Activated T-helper 1 cell treated with anti-CD3 and anti-CD28 coated beads, Interleukin-2, amount 50 U/mL, for 16 hours (primary cell): ENCODE data around the gene CALN1.

Experiments
- DNase-seq, 2 donors: peaks; one replicate each; pipeline ENCODE4 v3.0.0-alpha.2; 2020; ENCODE audit warnings: low read depth in 1 of 2, low spot score in 1 of 2

CALN1 gene

DNA sequence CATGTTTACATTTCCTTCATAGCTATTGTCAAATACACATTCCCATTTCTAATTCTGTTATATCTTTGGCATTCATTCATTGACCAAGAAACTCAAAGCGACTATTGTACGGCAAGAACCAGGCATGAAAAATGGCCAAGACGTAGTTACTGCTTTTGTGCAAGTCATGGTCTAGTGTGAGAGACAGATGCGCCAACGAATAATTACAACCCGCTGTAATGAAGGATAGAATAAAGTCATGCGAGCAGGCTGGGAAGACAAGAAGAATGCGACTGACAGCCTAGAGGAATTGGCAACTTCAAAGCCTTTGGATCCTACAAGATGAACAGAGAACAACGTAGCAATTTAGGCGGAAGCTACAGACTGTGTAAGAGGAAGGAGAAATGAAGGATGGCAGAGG is 221.2 kb downstream of the CALN1 start:
- no peak for DNase-seq

GRCh38 chr7:72190146-72190545 is 222.0 kb downstream of the CALN1 start:
- DNase-seq: no peak

DNA sequence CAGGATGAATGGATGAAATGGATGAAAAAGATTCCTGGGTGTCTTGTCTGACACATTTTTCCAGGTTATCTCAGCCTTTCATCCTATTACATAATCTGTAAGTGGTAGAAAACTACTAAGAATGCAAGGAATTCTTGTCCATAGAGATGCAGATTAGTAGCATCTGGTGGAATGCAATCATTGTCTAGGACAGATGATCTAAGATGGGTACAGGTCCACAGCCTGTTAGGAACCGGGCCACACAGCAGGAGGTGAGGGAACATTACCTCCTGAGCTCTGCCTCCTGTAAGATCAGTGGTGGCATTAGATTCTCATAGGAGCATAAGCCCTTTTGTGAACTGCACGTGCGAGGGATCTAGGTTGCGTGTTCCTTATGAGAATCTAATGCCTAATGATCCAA is 225.0 kb downstream of the CALN1 start:
- no peak for DNase-seq

GRCh38 chr7:72183835-72184234 is 228.3 kb downstream of the CALN1 start:
- no peak for DNase-seq

DNA sequence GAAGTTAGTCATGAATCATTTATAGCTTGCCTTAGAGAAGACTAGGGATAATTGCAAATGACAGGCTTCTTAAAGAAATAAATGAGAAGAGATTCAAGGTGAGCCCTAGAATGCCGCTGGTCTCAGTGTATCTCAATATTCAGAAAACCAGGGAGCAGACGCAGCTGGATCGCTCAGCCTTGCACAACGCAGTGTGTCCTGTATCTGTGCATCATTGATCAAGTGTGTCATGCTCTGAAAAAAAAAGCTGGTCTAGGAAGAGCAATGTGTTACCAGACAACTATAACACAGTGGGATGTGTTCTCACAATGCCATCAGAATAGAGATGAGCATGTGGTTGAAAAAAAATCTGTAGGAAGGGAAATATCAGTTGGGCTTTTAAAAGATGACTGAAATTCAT is 230.1 kb downstream of the CALN1 start:
- DNase-seq: no peak

DNA sequence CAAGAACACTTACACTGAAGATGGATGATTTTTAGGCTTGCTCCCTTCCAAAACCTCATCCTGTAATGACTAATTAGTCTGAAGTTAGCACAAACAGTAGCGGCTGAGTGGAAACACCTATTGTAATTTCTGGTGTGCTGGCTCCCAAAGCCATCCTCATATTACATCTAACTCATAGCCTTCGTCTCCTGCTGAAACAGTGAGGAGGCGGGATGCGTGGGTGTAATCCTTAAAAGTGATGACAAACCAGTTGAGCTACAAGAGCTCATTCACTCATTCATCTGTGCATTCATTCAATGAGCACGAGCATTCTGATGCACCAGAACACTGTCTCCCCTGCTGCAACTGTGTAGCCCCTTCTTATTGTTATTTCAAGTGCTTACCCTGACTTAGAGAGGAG is 235.3 kb downstream of the CALN1 start:
- no peak for DNase-seq

DNA sequence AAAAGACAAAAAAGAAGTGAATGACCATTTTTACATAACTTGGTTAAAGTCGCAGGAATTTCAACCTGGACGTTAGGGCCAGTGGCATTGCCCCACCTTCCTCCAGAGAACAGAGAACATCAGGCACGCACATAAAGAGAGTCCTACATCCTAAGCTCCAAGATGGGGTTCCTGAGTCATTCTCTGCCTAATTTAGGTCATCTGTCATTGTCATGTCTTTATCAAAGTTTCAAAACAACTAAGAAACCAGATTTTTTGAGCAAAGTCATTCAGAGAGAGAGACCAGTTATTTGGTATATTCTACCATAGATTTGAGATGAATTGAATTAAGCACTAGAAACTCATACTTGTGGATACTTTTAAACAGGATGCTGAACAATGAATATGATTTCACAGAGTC is 241.7 kb downstream of the CALN1 start:
- DNase-seq: no peak

DNA sequence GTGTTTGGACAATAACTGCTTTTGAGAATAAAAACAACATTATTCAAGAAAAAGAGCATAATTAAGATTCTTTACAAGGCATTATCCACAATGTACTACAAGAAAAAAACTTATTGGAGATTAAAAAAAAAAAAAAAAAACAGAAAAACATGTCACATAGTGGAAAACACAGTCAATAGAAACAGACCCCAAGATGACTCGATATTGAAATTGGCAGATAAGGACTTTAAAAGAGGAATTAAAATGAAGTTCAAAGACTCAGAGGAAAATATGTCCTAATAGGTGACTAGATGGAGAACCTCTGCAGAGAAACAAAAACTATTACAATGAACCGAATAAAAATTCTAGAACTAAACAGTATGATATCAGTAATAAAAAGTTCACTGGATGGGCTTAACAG is 248.9 kb downstream of the CALN1 start:
- no peak for DNase-seq

DNA sequence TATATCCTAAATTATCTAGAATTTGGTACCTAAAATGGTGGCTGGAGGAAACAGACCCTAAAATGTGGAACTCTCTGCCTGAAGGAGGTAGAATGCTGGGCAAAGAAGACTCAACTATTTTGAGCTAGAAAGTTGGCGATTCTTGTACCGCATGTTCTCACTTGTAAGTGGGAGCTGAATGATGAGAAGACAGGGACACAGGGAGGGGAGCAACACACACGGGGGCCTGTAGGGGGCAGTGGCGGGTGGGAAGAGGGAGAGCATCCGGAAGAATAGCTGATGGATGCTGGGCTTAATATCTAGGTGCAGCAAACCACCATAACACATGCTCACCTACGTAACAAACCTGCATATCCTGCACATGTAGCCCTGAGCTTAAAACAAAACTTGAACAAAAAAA is 250.6 kb downstream of the CALN1 start:
- no peak for DNase-seq

GRCh38 chr7:72159911-72160310 is 252.2 kb downstream of the CALN1 start:
- no peak for DNase-seq

GRCh38 chr7:72156671-72157070 is 255.5 kb downstream of the CALN1 start:
- no peak for DNase-seq

DNA sequence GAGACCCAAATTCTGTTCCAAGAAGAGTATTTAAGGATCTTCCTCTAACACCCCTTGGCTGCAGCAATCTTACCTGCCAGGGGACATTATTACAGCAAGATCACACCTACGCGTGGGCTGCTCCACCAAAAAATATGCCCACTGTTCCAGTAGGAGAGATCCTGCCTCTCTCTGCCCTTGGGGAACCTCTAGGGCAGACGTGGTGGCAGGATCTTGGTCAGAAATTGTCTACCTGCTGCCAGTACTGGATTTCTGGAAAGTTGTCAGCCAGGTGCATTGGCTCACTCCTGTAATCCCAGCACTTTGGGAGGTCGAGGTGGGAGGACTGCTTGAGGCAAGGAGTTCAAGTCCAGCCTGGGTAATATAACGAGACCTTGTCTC is 259.0 kb downstream of the CALN1 start:
- DNase-seq: no peak

DNA sequence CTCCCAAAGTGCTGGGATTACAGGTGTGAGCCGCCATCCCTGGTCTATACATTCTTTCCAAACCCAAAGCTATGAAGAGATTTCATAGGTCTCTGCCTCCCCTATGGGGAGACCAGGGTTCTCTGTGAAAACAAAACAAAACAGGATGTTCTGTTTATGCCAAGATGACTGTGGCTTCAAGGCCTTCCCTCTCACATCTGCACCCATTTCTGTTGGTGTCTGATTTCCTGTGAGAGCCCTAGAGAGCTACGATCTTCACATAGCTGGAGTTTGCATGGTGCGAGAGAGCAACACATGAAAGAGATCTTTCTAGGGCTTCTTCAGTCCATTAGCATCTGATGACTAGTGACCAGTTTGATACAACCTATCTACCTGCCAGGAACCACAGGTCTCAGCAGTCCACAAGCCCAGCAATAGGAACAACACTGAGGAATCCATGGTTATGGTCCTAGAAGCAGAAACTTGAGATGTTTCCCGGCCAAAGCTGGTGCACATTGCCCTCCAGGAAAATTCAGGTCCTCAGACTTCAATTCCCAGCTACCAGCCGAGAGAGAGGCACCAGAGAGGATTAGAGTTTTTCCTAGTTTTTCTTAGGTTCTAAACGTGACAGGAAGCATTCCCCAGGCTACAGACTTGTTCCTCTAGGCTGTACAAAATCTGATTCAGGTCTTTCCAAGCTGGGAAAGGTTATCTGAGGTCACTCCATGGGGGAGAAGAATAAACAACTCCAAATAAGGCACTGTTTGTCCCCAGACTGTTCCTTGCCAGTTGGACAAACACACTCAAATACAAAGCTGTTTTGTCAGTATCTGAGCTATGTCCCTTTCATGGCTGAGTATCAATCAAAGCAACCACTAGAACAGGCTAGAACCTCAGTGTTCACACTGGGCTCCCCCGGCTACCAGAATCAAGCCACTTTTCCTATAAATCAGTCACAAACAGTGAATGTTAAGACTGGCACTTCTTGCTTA is 259.7 kb downstream of the CALN1 start:
- DNase-seq: no peak

DNA sequence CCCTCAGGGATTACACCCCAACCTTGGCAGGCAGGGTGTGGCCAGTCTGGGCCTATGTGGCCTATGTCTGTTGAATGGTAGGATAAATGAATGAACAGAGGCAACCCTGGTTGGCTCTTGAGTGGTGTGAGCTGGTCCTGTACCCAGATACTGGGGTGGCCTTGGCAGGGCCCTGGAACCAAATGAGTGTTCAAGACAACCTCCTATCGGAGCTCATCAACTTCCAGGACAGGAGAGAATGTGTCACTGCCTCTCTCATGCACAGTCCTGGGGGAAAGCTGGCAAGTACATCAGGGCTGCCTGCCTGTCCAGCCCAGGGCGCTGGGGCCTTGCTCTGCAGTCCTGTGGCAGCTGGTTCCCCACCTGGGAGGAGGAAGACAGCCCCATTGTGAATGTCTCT is 271.6 kb downstream of the CALN1 start:
- no peak for DNase-seq

DNA sequence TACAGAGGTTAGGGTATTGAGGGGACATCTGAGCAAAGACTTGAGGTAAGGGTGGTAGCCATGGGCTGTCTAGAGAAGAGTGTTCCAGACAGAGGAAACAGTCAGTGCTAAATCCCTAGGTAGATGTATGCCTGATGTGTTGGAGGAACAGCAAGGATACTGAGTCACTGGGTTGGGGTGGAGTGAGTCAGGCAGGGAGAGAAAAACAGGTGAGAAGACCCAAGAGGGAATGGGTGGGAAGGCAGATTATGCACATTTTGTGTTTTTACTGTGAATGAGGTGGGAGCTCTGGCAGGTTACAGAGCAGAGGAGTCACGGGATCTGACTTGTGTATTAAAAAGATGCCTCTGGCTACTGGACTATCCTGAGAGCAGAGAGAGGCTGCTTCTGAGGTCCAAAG is 285.0 kb downstream of the CALN1 start:
- DNase-seq: no peak

DNA sequence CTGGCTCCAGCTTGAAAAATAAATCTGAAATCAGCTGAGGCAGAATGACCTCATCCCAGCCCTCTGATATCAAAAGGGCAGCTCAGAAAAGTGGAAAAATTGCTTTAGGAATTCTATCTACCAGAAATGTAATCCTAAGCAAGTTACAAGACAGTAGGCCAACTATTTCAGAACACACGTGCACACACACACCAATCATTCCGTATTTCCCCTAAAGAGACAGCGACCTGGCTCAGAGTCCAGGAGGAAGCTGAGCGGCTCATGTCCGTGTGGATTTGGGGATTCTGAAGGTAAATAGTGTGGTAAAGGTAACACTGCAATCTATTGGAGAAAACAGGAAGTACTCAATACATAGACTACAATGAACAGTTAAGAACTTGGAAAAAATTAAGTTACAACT is 288.2 kb downstream of the CALN1 start:
- DNase-seq: no peak

GRCh38 chr7:72118366-72118765 is 293.8 kb downstream of the CALN1 start:
- DNase-seq: no peak

DNA sequence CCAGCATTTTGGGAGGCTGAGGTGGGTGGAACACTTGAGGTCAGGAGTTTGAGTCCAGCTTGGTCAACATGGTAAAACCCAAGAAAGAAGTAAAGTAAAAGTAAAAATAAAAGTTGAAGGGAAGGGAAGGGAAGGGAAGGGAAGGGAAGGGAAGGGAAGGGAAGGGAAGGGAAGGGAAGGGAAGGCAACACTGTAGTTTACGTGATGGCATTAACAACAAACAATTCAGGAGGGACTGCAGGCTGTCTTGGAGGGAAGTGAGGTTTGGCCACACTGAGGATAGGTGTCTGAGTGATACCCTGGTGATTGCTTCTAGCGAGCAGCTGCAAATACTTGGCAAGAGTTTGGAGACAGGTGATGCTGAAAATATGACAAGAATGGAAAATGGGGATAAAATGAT is 298.0 kb downstream of the CALN1 start:
- DNase-seq: no peak

- DNase-seq: no peak
Observed at GRCh38 chr7:72112992-72113391, 299.1 kb downstream of the CALN1 start.

DNA sequence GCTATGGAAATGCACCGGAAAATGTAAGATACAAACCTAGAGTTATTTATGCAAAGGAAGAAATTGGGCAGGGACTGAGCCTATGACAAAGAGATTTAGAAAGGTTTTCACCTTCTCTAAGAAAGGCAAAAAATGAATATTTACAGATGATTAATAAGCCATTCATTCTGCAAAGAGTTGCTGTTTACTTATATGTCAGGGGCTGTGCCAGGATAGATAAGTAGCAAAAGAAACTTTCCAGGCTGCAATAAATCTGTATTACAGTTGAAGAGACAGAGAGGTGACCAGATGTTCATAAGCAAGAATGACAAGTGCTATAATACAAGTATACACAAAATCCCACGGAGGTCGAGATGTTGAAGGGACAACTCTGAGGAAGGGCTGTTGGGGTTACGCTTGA is 299.6 kb downstream of the CALN1 start:
- DNase-seq: no peak

- DNase-seq: no peak
Observed at GRCh38 chr7:72111086-72111485, 301.1 kb downstream of the CALN1 start.

- DNase-seq: no peak
Observed at GRCh38 chr7:72109566-72109965, 302.6 kb downstream of the CALN1 start.

GRCh38 chr7:72106405-72106804 is 305.7 kb downstream of the CALN1 start:
- DNase-seq: no peak
